ENCODE results near the gene BCAS3.
"Not testable (repeated sequence)": the region's sequence is repeated elsewhere in the genome, so short reads cannot be mapped to it uniquely, and the experiment has no call there.

The BCAS3 gene

DNA sequence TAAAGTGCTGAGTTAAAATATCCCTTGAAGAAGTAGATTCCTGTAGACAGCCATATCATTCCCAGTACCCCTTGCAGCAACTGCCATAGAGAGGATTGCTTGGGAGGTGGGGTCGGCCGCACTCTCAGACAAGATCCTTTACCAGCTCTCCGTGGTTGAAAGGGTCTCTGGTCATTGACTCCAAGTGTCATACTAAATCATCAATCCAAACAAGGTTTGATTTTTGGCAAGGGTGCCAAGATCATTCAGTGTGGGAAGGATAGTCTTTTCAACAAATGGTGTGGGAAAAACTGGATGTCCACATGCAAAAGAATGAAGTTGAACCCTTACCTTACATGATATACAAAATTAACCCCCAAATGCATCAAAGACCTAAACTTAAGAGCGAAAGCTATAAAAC lies 743.8 kb downstream of the BCAS3 start:
- no peak for DNase-seq (ENCODE audit: low read depth in 2 of 2)

DNA sequence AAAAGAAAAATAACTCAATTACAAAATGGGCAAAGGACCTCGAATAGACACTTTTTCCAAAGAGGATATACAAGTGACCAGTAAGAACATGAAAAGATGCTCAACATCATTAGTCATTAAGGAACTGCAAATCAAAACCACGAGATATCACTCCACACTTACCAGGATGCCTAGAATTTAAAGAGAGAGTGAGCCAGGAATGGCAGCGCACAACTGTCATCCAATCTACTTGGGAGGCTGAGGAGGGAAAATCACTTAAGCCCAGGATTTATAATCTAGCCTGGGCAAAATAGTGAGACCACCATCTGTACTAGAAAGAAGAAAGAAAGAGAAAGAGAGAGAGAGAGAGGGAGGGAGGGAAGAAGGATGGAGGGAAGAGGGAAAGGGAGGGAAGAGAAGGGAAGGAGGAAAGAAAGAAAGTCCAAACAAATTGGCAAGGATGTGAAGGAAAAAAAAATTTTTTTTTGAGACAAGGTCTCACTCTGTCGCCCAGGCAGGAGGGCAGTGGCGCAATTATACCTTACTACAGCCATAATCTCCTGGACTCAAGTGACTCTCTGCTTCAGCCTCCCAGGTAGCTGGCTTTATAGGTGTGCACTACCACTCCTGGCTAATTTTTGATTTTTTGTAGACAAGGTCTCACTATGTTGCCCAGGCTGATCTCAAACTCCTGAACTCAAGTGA lies 744.6 kb downstream of the BCAS3 start:
- DNase-seq (ENCODE audit: low read depth in 2 of 2), result no peak

DNA sequence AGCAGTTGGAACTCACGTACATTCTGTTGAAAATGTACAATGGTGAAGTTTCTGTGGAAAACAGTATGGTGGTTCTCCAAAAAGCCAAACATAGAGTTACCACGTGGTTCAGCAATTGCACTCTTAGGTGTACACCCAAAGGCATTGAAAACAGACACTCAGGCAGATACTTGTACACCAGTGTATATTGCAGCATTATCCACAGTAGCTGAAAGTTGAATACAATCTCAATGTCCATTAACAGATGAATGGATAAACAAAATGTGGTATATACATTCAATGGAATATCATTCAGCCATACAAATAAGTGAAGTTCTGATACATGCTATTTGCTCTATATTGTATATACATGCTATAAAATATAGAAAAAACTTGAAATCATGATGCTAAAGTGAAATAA lies 745.2 kb downstream of the BCAS3 start:
- DNase-seq (ENCODE audit: low read depth in 2 of 2), result no peak

DNA sequence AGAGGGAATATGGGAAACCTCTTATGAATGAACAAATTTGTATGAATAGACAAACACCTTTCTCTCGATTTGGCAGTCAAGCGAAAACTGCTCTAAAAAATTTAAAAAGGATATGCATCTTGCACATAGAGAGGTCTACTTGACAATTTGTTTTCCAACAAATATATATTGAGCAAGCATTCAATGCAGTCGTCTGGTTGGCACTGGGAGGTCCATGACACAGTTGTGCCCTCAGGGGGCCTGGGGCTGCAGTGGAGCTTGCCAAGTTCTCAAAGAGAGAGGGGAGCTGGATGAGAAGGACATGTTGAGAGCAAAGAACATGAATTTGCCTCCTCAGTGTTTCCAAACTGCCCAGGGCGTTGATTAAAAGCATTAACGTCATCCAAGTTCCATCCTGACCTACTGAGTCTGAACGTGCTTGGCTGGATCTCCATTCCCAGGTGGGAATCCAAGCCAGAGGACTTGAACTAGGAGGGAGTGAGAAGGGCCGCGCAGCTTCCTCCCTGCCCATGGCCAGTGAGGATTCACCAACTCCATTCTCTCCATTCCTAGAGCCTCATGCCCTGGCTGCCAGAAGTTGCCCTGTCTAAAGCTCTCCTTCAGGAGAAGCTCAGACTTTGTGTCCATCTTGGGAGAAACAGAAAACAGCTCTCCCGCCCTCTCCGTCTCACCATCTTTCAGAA lies 746.5 kb downstream of the BCAS3 start:
- DNase-seq (ENCODE audit: low read depth in 2 of 2), result no peak

DNA sequence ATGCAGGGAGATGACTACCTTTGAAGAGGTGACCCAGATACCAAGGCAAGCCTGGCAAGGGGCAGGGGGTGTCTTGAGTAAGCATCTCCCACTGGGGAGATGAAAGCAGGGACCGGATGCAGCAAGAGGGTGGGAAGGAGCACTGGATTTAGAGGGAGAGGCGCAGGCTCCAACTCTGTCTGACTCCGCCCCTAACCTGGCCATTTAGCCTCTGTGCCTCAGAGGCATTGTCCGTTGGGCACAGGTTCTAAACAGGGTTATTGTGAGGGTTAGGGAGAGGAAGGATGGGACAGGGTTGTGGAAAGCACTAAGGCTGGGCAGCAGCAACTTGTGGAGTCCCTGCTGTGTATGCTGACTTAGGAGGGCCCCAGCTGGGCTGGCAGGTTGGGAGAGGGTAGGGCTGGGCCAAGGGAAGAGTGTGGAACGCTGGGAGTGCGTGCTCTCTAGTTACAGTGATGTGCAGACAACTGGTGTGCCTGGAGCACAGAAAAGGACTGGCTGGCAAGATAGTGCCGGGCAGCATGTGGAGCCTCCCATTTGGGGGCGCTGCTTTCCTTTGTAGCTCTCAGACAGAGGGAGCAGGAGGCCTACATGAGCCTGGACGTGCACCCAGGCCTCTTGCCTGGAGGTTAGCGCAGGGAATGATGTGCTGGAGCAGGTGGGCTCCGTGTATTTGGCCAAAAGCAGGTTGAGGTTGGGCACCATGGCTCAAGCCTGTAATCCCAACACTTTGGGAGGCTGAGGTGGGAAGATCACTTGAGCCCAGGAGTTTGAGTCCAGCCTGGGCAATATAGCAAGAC lies 748.2 kb downstream of the BCAS3 start:
- no peak for DNase-seq (ENCODE audit: low read depth in 2 of 2)

DNA sequence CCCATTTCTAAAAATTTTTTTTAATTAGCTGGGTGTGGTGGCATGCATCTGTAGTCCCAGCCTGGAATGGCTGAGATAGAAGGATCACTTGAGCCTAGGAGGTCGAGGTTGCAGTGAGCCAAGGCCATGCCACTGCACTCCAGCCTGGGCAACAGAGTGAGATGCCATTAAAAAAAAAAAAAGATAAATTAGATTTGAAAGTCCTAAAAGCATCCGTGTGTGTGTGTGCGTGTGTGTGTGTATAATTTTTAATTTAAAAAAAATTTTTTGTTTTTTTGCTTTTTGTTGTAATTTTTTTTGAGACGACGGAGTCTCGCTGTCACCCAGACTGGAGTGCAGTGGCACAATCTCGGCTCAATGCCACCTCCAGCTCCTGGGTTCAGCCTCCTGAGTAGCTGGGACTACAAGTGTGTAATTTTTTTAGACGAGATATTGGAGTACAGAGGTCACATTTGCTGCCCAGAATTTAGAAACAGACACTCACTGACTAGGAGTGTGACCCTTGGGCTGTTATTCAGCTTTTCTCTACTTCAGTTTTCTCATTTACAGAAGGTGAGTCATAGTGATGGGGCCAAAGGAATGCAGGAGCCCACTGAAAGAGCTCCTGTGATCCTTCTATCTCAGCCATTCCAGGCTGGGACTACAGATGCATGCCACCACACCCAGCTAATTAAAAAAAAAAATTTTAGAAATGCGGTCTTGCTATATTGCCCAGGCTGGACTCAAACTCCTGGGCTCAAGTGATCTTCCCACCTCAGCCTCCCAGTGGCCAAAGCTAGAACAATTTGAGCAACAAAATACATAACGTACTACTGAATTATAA lies 749.0 kb downstream of the BCAS3 start:
- no peak for DNase-seq (ENCODE audit: low read depth in 2 of 2)

DNA sequence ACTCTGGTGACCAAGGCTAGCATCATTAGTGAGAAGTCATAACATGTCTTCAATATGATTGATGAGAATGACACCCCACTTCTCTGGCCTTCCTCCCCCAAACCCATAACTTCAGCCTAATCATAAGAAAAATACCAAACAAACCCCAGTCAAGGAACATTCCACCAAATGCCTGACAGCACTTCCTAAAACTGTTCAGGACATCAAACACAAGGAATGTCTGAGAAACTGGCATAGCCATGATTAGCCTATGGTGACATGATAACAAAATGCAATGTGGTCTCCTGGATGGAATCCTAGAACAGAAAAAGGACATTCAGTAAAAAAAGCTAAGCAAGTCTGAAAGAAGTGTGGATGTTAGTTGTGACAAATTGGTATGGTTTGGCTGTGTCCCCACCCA lies 749.9 kb downstream of the BCAS3 start:
- DNase-seq (ENCODE audit: low read depth in 2 of 2), result no peak

DNA sequence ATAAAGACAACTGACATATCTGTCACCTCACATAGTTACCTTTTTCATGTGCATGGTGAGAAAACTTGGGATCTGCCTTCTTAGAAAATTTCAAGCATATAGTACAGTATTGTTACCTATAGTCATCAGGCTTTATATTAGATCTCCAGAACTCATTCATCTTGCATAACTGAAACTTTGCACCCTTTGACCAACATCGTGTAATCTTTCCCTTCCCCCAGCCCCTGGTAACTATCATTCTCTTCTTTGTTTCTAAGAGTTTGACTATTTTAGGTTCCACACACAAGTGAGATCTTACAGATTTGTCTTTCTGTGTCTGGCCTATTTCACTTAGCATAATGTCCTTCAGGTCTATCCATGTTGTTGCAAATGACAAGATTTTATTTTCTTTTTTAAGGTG lies 751.6 kb downstream of the BCAS3 start:
- DNase-seq (ENCODE audit: low read depth in 2 of 2), result no peak

DNA sequence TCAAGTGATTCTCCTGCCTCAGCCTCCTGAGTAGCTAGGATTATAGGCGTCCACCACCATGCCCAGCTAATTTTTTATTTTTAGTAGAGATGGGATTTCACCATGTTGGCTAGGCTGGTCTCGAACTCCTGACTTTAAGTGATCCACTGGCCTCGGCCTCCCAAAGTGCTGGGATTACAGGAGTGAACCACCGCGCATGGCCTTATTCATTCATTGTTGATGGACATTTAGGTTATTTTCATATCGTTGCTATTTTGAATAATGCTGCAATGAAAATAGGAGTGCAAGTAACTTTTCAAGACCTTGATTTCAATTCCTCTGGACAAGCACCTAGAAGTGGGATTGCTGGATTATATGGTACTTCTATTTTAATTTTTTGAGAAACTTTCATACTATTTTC lies 752.2 kb downstream of the BCAS3 start:
- not testable (repeated sequence) for DNase-seq (ENCODE audit: low read depth in 2 of 2)

DNA sequence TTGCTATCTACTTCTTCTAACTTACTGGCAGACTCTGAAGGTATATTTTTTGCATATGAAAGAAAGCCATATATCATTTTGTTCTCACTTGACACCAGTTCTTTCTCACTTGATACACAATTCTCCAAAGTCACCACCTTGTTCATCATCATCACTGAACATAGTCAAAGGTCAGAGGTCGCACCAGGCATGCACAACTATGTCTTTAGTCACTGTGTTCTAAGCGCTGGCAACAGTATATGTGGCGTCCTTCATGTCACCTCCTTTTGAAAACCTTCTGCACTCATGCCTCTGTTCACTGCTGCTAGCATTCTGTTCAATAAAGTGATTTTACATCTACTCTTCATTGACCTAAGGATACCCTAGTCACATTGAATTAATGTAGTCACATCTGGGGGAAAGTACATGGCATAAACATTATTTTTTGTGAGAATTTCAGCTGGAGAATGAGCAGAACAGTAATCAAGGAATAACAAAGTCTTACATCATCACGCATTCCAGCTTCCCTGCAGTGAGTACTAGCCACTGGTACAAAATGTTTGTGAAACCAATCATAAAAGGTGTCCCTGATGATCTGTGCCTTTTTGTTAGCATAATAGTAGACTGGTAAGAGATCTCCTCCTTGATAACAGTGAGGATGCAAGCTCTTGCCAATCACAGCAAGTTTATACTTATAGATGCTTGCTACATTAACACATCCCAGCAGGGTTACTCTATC lies 754.1 kb downstream of the BCAS3 start:
- no peak for DNase-seq (ENCODE audit: low read depth in 2 of 2)

DNA sequence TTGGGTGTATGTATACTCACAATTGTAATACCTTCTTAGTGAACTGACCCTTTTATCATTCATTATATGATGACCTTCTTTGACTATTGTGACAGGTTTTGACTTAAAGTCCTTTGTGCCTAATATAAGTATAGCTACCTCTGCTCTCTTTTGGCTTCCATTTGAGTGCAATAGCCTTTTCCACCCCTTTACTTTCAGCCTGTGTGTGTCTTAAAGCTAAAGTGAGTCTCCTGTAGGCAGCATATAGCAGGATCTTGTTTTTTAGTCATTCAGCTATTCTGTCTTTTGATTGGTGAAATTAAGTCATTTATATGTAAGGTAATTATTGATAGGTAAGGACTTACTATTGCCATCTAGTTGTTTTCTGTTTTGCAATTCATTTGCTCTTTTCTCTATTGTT lies 758.6 kb downstream of the BCAS3 start:
- DNase-seq (ENCODE audit: low read depth in 2 of 2), result no peak

DNA sequence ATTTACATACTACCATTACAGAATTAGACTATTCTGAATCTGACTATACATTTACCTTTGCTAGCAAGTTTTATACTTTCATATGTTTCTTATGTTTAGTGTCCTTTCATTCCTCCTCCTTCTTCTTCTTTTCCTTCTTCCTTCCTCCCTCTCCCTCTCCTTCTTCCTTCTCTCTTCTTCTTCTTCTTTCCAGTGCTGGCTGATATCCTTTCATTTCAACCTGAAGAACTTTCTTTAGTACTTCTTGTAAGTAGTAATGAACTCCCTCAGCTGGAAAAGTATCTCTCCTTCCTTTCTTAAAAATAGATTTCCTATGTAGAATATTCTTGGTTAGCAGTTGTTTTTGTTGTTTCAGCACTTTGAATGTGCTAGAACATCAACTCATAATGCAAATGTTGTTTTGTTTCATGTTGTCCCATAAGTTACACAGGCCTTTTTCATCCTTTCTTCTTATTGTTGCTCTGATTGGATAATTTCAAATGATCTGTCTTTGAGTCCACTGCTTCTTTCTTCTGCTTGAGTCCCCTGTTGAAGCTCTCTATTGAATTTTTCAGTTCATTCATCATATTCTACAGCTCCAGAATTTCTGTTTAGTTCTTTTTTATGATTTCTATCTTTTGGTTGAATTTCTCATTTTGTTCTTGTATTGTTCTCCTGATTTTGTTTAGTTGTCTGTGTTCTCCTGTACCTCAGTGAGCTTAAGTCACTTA lies 759.5 kb downstream of the BCAS3 start:
- DNase-seq (ENCODE audit: low read depth in 2 of 2), result no peak

DNA sequence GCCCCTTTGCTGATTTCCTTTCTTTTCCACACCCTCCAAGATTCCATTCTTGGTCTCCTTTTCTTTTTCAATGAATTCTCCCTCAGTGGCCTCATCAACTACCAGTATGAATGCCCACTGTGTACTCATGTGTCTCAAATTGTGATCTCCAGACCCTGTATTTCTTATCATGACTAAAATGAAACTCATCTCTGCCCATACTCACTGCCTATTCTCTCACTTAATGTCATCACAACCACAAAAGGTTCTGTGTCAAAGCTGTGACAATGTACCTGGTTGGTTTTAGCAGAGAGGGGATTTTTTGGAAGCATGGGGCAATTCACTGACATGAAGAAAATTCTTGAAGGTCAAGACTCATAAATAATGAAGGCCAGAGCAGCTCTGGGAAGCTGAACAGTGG lies 763.0 kb downstream of the BCAS3 start:
- no peak for DNase-seq (ENCODE audit: low read depth in 2 of 2)

DNA sequence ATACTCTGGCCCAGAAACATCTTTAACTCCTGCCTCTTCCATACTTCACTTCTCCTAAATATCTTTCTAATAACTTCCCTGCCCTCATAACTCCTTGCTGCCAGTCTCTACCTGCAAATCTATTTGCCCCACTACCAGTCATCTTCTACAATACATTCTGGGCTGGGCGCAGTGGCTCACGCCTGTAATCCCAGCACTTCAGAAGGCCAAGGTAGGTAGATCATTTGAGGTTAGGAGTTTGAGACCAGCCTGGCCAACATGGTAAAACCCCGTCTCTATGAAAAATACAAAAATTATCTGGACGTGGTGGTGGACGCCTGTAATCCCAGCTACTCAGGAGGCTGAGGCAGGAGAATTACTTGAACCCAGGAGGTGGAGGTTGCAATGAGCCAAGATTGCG lies 763.9 kb downstream of the BCAS3 start:
- not testable (repeated sequence) for DNase-seq (ENCODE audit: low read depth in 2 of 2)

DNA sequence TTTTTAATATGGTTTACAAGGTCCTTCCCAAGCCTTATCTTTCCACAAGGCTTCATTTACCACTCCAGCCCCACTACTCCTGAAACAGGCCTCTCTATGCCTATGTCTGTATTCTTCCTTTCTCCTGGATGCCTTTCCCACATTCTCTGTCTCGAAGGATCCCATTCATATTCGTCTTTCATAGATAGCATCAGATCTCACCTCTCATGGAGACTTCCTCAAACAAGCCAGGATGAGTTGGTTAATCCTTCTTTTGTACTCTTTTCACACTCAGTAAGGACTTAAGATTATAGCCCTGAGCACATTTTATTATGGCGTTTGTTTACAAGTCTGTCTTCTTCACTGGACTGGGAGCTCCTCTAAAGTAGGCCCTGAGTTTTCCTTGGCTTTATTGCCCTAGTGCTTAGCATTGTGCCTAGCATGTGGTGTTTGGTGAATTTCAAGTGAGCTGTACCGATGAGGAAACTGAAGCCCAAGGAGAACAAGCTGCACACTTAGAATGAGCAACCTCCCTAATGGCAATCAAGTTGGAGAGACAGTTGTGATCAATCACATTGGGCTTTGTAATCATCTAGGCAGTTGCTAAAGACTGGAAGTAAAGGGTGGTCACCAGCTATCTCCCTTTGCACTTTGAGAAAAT lies 764.6 kb downstream of the BCAS3 start:
- DNase-seq (ENCODE audit: low read depth in 2 of 2), result no peak
